ENCODE measurements around the gene SORCS2.

DNA sequence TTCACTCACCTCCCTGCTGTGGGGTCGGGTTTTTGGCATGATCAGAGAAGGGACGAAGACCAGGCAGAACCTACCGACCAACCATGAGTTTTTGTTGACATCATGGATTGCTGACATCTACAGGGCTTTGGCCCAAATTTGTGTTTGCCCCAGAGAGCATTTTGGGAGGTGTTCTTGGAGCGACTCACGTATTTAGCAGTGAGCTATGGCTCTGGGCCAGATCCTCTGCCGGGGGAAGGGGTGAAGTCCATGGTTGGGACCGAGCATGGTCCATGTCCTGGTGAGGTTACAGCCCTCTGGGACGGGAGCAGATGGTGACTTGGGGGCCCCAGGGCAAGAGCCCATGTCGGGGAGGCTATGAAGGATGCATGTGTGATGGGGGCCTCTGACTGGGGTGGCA is 17.4 kb downstream of the SORCS2 start:
- TF ChIP-seq, protein P1, sequence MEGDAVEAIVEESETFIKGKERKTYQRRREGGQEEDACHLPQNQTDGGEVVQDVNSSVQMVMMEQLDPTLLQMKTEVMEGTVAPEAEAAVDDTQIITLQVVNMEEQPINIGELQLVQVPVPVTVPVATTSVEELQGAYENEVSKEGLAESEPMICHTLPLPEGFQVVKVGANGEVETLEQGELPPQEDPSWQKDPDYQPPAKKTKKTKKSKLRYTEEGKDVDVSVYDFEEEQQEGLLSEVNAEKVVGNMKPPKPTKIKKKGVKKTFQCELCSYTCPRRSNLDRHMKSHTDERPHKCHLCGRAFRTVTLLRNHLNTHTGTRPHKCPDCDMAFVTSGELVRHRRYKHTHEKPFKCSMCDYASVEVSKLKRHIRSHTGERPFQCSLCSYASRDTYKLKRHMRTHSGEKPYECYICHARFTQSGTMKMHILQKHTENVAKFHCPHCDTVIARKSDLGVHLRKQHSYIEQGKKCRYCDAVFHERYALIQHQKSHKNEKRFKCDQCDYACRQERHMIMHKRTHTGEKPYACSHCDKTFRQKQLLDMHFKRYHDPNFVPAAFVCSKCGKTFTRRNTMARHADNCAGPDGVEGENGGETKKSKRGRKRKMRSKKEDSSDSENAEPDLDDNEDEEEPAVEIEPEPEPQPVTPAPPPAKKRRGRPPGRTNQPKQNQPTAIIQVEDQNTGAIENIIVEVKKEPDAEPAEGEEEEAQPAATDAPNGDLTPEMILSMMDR (IDR thresholded peaks at IDR 0.05; ENCODE audit: poor library complexity, severe bottlenecking) = no peak
- TF ChIP-seq, protein P2, sequence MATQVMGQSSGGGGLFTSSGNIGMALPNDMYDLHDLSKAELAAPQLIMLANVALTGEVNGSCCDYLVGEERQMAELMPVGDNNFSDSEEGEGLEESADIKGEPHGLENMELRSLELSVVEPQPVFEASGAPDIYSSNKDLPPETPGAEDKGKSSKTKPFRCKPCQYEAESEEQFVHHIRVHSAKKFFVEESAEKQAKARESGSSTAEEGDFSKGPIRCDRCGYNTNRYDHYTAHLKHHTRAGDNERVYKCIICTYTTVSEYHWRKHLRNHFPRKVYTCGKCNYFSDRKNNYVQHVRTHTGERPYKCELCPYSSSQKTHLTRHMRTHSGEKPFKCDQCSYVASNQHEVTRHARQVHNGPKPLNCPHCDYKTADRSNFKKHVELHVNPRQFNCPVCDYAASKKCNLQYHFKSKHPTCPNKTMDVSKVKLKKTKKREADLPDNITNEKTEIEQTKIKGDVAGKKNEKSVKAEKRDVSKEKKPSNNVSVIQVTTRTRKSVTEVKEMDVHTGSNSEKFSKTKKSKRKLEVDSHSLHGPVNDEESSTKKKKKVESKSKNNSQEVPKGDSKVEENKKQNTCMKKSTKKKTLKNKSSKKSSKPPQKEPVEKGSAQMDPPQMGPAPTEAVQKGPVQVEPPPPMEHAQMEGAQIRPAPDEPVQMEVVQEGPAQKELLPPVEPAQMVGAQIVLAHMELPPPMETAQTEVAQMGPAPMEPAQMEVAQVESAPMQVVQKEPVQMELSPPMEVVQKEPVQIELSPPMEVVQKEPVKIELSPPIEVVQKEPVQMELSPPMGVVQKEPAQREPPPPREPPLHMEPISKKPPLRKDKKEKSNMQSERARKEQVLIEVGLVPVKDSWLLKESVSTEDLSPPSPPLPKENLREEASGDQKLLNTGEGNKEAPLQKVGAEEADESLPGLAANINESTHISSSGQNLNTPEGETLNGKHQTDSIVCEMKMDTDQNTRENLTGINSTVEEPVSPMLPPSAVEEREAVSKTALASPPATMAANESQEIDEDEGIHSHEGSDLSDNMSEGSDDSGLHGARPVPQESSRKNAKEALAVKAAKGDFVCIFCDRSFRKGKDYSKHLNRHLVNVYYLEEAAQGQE (IDR thresholded peaks at IDR 0.05; ENCODE audit: borderline replicate concordance) = no peak
- no peak for TF ChIP-seq MXI1 (conservative IDR thresholded peaks at IDR 0.05; ENCODE audit: poor library complexity, severe bottlenecking)
- TF ChIP-seq SMC3 (conservative IDR thresholded peaks at IDR 0.05; ENCODE audit: poor library complexity) = no peak
- no peak for TF ChIP-seq EP300 (conservative IDR thresholded peaks at IDR 0.05; ENCODE audit: poor library complexity, severe bottlenecking)
- TF ChIP-seq RAD21 (conservative IDR thresholded peaks at IDR 0.05) = no peak

Measured in neural cell (in vitro differentiated cells).